Nephron (organoid): ENCODE measurements around the gene CMTM4.

Experiments
- H3K27ac Mint-ChIP-seq, 3 experiments: 2 replicates each; pipeline ENCODE4 v1.8.0; 2020; ENCODE audit warnings: mixed read lengths in 3 of 3, mild to moderate bottlenecking in 2 of 3, moderate library complexity in 1 of 3
- H3K27me3 Mint-ChIP-seq: 2 replicates; pipeline ENCODE4 v1.8.0; 2021; ENCODE audit warnings: low read depth, mild to moderate bottlenecking, moderate library complexity, mixed read lengths
- H3K36me3 Mint-ChIP-seq: 2 replicates; pipeline ENCODE4 v1.8.0; 2020; ENCODE audit warnings: low read depth, mixed read lengths
- H3K4me1 Mint-ChIP-seq: 2 replicates; pipeline ENCODE4 v1.8.0; 2020; ENCODE audit warnings: mixed read lengths
- H3K4me3 Mint-ChIP-seq, 3 experiments: 2 replicates each; pipeline ENCODE4 v1.8.0; 2020; ENCODE audit warnings: mild to moderate bottlenecking in 3 of 3, mixed read lengths in 3 of 3, moderate library complexity in 2 of 3
- H3K9me3 Mint-ChIP-seq: 2 replicates; pipeline ENCODE4 v1.8.0; 2020; ENCODE audit warnings: mixed read lengths
- TF ChIP-seq, protein P1 (sequence below), 3 experiments: fragments of 200-600 bp; sonication (generic); IDR thresholded peaks; one replicate each; pipeline ENCODE4 v1.5.0; 2021; ENCODE audit warnings: antibody characterized with exemption in 3 of 3; ENCODE audit not compliant: unreplicated experiment in 3 of 3

Gene CMTM4

DNA sequence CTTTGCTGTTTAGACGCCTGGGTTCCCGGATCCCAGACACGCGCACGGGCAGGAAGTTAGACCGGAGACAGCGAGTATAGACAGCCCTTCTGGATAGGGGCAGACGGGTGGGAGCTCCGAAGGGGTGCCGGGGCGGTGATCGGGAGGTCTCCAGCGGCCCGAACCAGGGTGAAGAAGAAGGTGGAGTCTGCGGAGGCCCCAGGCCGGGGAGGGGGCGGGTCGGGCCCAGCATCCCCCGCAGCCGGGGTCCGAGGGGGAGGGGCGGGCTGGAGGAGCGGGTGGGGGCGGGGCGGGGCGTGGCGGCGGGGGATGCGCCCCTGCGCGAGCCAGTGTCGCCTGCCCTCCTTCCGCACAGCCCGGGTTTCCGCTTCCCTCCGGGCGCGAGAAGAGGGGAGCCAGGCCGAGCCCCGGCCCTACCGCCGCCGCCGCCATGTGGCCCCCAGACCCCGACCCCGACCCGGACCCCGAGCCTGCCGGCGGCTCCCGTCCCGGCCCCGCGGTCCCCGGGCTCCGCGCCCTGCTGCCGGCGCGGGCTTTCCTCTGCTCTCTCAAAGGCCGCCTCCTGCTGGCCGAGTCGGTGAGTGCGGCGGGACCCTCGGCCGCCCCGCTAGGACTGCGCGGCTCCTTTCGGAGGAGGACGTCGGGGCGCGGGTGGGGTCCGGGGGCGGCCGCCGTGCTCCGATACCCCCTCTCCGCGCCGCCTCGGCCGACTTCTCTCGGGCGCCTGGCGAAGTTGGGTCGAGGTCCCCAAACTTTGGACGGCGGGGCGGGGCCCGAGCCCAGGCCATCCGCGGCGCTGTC, 92.0 kb downstream of the CMTM4 start, which contains the start of gene CMTM3:
Gene CMTM3 (plus strand): TSS at position 329 of the 801 bp plus-strand sequence. CDS start 102 bp downstream, at position 431.
- H3K27ac Mint-ChIP-seq: peak within 1 kb of the TSS; percentile 97 to 99 (median 99)
- no peaks in the 10 kb centered on the region for H3K9me3 Mint-ChIP-seq
- TF ChIP-seq, protein P1, sequence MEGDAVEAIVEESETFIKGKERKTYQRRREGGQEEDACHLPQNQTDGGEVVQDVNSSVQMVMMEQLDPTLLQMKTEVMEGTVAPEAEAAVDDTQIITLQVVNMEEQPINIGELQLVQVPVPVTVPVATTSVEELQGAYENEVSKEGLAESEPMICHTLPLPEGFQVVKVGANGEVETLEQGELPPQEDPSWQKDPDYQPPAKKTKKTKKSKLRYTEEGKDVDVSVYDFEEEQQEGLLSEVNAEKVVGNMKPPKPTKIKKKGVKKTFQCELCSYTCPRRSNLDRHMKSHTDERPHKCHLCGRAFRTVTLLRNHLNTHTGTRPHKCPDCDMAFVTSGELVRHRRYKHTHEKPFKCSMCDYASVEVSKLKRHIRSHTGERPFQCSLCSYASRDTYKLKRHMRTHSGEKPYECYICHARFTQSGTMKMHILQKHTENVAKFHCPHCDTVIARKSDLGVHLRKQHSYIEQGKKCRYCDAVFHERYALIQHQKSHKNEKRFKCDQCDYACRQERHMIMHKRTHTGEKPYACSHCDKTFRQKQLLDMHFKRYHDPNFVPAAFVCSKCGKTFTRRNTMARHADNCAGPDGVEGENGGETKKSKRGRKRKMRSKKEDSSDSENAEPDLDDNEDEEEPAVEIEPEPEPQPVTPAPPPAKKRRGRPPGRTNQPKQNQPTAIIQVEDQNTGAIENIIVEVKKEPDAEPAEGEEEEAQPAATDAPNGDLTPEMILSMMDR (IDR thresholded peaks at IDR 0.05; ENCODE audit: unreplicated experiment in 3 of 3): peak; percentile 86 to 93 (median 92)
- peak within 1 kb of the TSS; percentile 89 to 95 (median 94) for H3K4me3 Mint-ChIP-seq
- peaks cover 37% of the 10 kb centered on the region for H3K4me1 Mint-ChIP-seq
- H3K27me3 Mint-ChIP-seq: peaks cover 4% of the 10 kb centered on the region
- H3K36me3 Mint-ChIP-seq: peaks cover 5% of the 10 kb centered on the region

DNA sequence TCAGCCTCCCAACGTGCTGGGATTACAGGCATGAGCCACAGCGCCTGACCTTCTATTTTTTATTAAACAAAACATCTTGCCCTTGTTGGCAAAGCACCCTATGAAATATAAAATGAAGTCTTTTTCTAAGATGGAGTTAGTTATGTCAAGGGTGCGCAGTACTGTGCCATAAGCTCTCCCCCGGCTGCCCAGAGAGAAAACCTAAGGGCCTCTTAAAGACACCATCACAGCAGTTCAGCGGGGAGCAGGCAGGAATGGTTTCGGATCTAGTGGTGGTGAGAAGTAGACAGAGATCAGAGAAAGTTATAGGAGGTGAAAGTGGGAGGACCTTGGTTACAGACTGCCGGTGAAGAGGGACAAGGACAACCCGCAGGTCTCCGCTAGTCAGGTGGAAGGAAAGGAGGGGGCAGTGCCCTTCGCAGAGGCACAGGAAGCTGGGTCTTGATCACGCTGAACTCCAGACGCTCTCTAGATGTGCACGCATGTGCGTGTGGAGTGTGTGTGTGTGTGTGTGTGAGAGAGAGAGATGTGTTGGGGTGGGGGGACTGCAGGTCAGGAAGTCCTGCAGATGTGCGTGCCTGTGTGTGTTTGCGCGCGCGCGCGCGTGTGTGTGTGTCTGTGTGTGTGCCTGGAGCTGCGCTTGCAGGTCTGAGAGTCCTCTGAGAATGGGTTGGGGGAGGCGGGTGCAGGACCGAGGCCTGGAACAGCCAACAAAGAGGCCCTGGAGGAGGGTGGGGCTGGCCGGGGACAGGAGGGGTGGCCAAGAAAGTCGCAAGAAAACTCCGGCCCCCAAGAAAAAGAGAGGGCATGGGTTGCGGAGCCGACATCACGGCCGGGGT, 92.8 kb downstream of the CMTM4 start:
- Mint-ChIP-seq H3K36me3 (peaks cover 2% of the 10 kb centered on the region), H3K4me1 (peaks cover 36% of the 10 kb centered on the region), H3K27me3 (peaks cover 4% of the 10 kb centered on the region), H3K4me3 (peak overlapping the region; percentile 89 to 95 (median 94)), H3K9me3 (no peaks in the 10 kb centered on the region), H3K27ac (peak overlapping the region; percentile 97 to 99 (median 99))
- TF ChIP-seq, protein P1 (IDR thresholded peaks at IDR 0.05; ENCODE audit: unreplicated experiment in 3 of 3): no peak

DNA sequence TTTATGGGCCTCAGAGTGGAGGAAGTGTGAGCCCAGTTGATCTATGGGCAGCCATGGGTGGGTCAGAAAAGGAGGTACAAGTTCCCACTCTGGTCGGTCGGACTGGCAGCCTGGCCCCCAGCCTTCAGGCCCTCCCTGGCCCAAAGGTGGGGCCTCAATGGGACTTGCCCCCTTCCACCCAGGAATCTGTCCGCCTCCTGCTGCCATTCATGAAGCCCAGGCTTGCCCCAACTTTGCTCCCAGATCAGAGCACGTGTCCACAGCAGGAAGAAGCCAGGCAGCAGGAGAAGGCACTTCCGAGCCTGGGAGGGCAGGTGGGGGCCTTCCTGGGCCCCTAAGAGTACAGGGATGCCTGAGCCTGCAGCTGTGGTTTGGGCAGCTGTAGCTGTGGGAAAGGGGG, 95.1 kb downstream of the CMTM4 start:
- Mint-ChIP-seq H3K36me3 (no peaks in the 10 kb centered on the region), H3K27ac (no peak overlapping the region), H3K4me3 (no peak overlapping the region), H3K9me3 (no peaks in the 10 kb centered on the region), H3K27me3 (peaks cover 4% of the 10 kb centered on the region), H3K4me1 (peaks cover 29% of the 10 kb centered on the region)
- TF ChIP-seq, protein P1 (IDR thresholded peaks at IDR 0.05; ENCODE audit: unreplicated experiment in 3 of 3): no peak

DNA sequence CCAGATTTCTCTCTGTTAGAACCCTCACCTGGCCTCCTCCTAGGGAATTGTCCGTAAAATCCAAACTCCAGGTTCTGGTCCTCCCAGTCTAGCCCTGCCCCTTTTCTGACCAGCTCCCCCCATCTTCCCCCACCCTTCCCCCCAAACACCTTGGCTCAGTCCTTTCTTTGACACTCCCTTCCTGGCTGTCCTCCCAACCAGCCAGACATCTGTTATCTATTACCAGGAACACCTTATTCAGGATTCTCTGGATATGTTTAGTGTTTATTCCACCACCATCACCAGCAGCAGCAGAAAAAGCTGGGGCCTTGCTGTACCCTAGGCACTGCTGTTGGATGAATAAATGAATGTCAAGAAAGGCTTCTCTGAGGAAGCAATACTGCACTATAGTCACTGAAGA, 96.1 kb downstream of the CMTM4 start:
- TF ChIP-seq, protein P1 (IDR thresholded peaks at IDR 0.05; ENCODE audit: unreplicated experiment in 3 of 3): no peak
- H3K27me3 Mint-ChIP-seq: peaks cover 4% of the 10 kb centered on the region
- peak overlapping the region in 2 of 3 experiments; percentile 57 to 60 for H3K4me3 Mint-ChIP-seq
- peaks cover 21% of the 10 kb centered on the region for H3K4me1 Mint-ChIP-seq
- no peaks in the 10 kb centered on the region for H3K9me3 Mint-ChIP-seq
- H3K36me3 Mint-ChIP-seq: no peaks in the 10 kb centered on the region
- peak overlapping the region; percentile 73 to 91 (median 75) for H3K27ac Mint-ChIP-seq

DNA sequence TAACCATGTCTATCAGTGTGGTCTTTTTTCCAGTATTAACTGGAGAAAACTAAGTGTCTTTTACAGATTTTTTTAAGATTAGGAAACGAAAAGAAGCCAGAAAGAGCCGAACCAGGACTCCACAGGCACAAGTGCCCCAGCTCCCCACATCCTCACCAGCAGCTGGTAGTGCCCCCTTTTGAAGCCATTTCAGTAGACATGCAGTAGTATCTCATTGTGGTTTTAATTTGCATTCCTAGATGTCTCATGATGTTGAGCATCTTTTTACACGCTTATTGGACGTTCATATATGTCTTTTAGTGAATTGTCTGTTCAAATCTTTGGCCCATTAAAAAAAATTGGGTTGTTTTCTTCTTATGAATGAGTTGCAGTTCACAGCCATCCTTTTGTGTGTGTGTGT, 96.8 kb downstream of the CMTM4 start:
- Mint-ChIP-seq H3K36me3 (no peaks in the 10 kb centered on the region), H3K4me3 (peak overlapping the region in 1 of 3 experiments; percentile 47), H3K4me1 (peaks cover 21% of the 10 kb centered on the region), H3K9me3 (no peaks in the 10 kb centered on the region), H3K27ac (no peak overlapping the region), H3K27me3 (peaks cover 4% of the 10 kb centered on the region)
- TF ChIP-seq, protein P1 (IDR thresholded peaks at IDR 0.05; ENCODE audit: unreplicated experiment in 3 of 3): no peak
